ENCODE results near the gene RBL1.
A peak's percentile ranks its signal among the peaks of the same experiment; 100 is the strongest.
"Not testable (repeated sequence)": the region's sequence is repeated elsewhere in the genome, so short reads cannot be mapped to it uniquely, and the experiment has no call there.

Gene RBL1

DNA sequence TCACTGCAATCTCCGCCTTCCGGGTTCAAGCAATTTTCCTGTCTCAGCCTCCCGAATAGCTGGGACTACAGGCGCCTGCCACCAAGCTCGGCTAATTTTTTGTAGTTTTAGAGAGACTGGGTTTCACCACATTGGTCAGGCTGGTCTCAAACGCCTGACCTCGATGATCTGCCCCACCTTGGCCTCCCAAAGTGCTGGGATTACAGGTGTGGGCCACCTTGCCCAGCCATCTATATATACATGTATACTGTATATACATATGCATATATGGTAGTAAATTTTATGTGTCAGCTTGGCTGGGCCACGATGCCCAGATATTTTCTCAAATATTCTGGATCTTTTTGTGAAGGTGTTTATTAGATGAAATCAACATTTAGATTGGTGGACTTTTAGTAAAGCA is 18.8 kb downstream of the RBL1 start:
- DNase-seq (ENCODE audit: low read depth in 2 of 3, low spot score in 2 of 3): no peak

- DNase-seq (ENCODE audit: low read depth in 2 of 3, low spot score in 2 of 3): no peak
These were observed 19.7 kb downstream of the RBL1 start for GRCh38 chr20:37075932-37076685.

DNA sequence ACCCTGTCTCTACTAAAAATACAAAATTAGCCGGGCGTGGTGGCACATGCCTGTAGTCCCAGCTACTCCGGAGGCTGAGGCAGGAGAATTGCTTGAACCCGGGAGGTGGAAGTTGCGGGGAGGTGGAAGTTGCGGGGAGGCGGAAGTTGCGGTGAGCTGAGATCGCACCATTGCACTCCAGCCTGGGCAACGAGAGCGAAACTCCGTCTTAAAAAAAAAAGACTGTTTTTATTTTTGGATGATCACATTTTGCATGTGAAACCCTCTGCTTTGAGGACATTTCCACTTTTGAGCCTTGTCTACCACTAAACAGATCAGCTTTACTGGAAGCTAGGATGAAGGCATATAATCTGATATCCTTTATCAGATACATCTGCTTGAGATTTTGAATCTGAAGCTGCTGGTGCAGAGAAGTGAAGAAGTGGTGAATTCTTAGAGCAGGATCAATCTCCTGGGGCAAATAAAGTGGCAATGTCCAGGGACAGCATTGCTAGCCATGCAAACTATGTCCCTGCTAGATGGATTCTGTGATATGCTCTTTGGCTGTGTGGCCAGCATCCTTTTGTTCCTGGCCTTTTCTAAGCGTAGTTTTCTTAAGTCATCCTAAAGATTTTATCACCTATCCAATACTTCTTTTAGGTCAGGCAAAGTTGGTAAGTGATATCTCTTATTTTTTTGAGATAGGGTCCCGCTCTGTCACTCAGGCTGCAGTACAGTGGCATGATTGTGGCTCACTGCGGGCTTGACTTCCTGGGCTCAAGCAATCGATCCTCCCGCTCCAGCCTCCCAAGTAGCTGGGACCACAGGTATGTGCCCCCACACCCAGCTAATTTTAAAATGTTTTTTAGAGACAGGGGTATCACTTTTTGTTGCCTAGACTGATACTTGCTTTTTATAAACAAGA is 23.3 kb downstream of the RBL1 start:
- DNase-seq (ENCODE audit: low read depth in 2 of 3, low spot score in 2 of 3): no peak

DNA sequence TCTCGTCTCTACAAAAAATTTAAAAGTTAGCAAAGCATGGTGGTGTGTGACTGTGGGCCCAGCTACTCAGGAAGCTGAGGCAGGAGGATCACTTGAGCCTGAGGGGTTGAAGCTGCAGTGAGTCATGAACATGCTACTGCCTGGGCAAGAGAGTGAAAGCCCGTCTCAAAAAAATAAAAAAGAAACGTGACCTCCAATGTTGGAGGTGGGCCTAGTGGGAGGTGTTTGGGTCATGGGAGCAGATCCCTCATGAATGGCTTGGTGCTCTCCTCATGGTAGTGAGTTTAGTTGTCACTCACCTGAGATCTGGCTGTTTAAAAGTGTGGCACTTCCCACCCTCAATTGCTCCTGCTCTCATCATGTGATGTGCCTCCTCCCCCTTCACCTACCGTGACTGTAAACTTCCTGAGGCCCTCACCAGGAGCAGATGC is 24.3 kb downstream of the RBL1 start:
- DNase-seq (ENCODE audit: low read depth in 2 of 3, low spot score in 2 of 3): no peak

GRCh38 chr20:37069563-37069962 is 26.2 kb downstream of the RBL1 start:
- not testable (repeated sequence) for DNase-seq (ENCODE audit: low read depth in 2 of 3, low spot score in 2 of 3)

DNA sequence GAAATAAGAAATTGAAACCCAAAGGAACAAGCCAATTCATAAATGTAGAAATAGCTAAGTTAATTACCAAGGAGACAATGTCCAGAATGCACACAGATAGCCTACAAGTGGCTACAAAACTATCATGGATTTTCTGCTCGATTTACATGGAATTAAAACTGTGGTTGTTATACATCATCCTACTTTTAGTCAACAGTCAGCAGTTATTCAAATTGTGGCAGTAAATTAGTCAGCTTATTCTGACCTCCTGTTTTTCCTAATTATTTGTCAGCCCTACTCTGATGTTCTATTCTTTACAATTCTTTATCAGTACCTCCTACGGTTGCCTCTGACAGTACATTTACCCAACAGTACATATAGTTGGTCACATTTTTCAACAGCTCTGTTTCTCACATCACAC is 29.6 kb downstream of the RBL1 start:
- no peak for DNase-seq (ENCODE audit: low read depth in 2 of 3, low spot score in 2 of 3)

GRCh38 chr20:37055276-37055675 is 40.5 kb downstream of the RBL1 start:
- DNase-seq (ENCODE audit: low read depth in 2 of 3, low spot score in 2 of 3): no peak

GRCh38 chr20:37053230-37053950 is 42.4 kb downstream of the RBL1 start:
- no peak for DNase-seq (ENCODE audit: low read depth in 2 of 3, low spot score in 2 of 3)

DNA sequence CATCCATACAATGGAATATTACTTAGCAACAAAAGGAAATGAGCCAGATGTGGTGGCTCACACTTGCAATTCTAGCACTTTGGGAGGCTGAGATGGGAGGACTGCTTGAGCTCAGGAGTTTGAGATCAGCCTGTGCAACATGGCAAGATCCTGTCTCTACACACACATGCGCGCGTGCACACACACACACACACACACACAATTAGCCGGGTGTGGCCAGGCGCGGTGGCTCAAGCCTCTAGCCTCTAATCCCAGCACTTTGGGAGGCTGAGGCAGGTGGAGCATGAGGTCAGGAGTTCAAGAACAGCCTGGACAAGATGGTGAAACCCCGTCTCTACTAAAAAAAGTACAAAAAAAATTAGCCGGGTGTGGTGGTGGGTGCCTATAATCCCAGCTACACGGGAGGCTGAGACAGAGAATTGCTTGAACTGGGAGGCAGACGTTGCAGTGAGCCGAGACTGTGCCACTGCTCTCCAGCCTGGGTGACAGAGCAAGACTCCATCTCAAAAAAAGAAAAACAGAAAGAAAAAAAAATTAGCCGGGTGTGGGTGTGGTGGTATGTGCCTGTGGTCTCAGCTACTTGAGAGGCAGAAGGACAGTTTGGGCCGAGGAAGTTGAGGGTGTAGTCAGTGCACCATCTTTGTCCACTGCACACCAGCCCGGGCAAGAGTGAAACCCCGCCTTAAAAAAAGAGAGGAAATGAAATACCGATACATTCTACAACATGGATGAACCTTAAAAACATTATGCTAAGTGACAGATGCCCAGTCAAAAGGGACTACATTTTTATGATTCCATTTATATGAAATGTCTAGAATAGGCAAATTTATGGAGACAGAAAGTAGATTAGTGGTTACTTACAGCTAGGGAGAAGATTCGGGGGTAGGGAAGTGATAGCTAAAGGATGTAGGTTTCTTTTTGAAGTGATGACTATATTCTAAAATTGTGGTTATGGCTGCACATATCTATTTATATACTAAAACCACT is 52.5 kb downstream of the RBL1 start:
- peak in 1 of 3 experiments; percentile 8 for DNase-seq (ENCODE audit: low read depth in 2 of 3, low spot score in 2 of 3)

- DNase-seq (ENCODE audit: low read depth in 2 of 3, low spot score in 2 of 3): not testable (repeated sequence)
These were observed 56.4 kb downstream of the RBL1 start for GRCh38 chr20:37039366-37039765.

DNA sequence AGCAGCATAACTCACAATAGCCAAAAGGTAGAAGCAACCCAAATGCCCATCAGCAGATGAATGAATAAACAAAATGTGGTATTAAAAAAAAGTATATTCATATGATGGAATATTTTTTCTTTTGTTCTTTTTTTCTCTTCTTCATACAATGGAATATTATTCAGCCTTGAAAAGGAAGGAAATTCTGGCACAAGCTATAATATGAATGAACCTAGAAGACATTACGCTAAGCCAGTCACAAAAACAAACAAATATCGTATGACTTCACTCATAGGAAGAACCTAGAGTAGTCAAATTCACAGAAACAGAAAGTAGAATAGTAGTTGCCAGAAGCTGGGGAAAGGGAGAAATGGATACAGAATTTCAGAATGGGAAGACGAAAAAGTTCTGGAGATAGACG is 63.7 kb downstream of the RBL1 start:
- no peak for DNase-seq (ENCODE audit: low read depth in 2 of 3, low spot score in 2 of 3)

- DNase-seq (ENCODE audit: low read depth in 2 of 3, low spot score in 2 of 3): no peak
These were observed 75.2 kb downstream of the RBL1 start for GRCh38 chr20:37020636-37021035.

- DNase-seq (ENCODE audit: low read depth in 2 of 3, low spot score in 2 of 3): not testable (repeated sequence)
These were observed 83.2 kb downstream of the RBL1 start for GRCh38 chr20:37012631-37013030.

DNA sequence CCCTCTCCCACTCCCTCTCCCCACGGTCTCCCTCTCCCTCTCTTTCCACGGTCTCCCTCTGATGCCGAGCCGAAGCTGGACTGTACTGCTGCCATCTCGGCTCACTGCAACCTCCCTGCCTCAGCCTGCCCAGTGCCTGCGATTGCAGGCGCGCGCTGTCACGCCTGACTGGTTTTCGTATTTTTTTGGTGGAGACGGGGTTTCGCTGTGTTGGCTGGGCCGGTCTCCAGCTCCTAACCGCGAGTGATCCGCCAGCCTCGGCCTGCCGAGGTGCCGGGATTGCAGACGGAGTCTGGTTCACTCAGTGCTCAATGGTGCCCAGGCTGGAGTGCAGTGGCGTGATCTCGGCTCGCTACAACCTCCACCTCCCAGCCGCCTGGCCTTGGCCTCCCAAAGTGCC is 83.9 kb downstream of the RBL1 start:
- not testable (repeated sequence) for DNase-seq (ENCODE audit: low read depth in 2 of 3, low spot score in 2 of 3)

- DNase-seq (ENCODE audit: low read depth in 2 of 3, low spot score in 2 of 3): no peak
These were observed 84.7 kb downstream of the RBL1 start for GRCh38 chr20:37011147-37011546.

GRCh38 chr20:37007898-37008649 is 87.7 kb downstream of the RBL1 start:
- DNase-seq (ENCODE audit: low read depth in 2 of 3, low spot score in 2 of 3): no peak

GRCh38 chr20:37005062-37005942 is 90.5 kb downstream of the RBL1 start:
- not testable (repeated sequence) for DNase-seq (ENCODE audit: low read depth in 2 of 3, low spot score in 2 of 3)

GRCh38 chr20:37001634-37002033 is 94.2 kb downstream of the RBL1 start:
- DNase-seq (ENCODE audit: low read depth in 2 of 3, low spot score in 2 of 3): not testable (repeated sequence)

GRCh38 chr20:37000171-37000570 is 95.6 kb downstream of the RBL1 start:
- not testable (repeated sequence) for DNase-seq (ENCODE audit: low read depth in 2 of 3, low spot score in 2 of 3)
